Measurements from ENCODE around the gene SYNGR4.
A peak's percentile ranks its signal among the peaks of the same experiment; 100 is the strongest.

The SYNGR4 gene

GRCh38 chr19:48419158-48419920, 55.2 kb downstream of the SYNGR4 start:
- H3K27me3 ChIP-seq (ENCODE audit: insufficient read depth, low read depth, severe bottlenecking) = no peaks in the 10 kb centered on the region
- no peak overlapping the region for H3K4me3 ChIP-seq (ENCODE audit: low read depth, low read length)
- peaks cover 3% of the 10 kb centered on the region; the same call in 1 of the 2 replicates for H3K36me3 ChIP-seq
- no peaks in the 10 kb centered on the region for H3K9me3 ChIP-seq (ENCODE audit: severe bottlenecking)
- TF ChIP-seq, protein P1, sequence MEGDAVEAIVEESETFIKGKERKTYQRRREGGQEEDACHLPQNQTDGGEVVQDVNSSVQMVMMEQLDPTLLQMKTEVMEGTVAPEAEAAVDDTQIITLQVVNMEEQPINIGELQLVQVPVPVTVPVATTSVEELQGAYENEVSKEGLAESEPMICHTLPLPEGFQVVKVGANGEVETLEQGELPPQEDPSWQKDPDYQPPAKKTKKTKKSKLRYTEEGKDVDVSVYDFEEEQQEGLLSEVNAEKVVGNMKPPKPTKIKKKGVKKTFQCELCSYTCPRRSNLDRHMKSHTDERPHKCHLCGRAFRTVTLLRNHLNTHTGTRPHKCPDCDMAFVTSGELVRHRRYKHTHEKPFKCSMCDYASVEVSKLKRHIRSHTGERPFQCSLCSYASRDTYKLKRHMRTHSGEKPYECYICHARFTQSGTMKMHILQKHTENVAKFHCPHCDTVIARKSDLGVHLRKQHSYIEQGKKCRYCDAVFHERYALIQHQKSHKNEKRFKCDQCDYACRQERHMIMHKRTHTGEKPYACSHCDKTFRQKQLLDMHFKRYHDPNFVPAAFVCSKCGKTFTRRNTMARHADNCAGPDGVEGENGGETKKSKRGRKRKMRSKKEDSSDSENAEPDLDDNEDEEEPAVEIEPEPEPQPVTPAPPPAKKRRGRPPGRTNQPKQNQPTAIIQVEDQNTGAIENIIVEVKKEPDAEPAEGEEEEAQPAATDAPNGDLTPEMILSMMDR (IDR thresholded peaks at IDR 0.05; ENCODE audit: low read depth, low read length) = no peak
- no peak overlapping the region for H3K27ac ChIP-seq
- DNase-seq = peak; percentile 60

DNA sequence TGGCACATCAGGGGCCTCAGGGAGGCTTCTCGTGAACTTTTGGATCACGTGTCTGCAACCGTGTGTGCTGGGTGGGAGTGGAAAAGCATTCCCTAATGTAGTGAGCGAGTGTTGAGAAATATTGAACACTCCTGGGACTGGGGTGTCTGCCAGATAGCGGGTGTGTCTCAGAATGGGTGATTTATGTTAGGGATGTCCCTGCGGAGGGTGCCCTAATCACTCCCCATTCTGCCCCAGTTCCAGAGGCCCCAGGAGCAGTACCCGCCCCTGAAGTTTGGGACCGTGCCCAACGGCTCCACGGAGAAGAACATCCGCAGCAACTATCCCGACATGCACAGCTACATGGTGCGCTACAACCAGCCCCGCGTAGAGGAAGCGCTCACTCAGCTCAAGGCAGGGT, 57.4 kb downstream of the SYNGR4 start:
- no peaks in the 10 kb centered on the region for H3K36me3 ChIP-seq
- no peak overlapping the region for H3K27ac ChIP-seq
- DNase-seq = no peak
- no peak overlapping the region for H3K4me3 ChIP-seq (ENCODE audit: low read depth, low read length)
- TF ChIP-seq, protein P1 (IDR thresholded peaks at IDR 0.05; ENCODE audit: low read depth, low read length) = no peak
- H3K27me3 ChIP-seq (ENCODE audit: insufficient read depth, low read depth, severe bottlenecking) = no peaks in the 10 kb centered on the region
- no peaks in the 10 kb centered on the region for H3K9me3 ChIP-seq (ENCODE audit: severe bottlenecking)

GRCh38 chr19:48424694-48425219, 60.6 kb downstream of the SYNGR4 start:
- H3K27ac ChIP-seq = no peak overlapping the region
- TF ChIP-seq, protein P1 (IDR thresholded peaks at IDR 0.05; ENCODE audit: low read depth, low read length) = no peak
- DNase-seq = no peak
- no peaks in the 10 kb centered on the region for H3K9me3 ChIP-seq (ENCODE audit: severe bottlenecking)
- H3K4me3 ChIP-seq (ENCODE audit: low read depth, low read length) = no peak overlapping the region
- H3K27me3 ChIP-seq (ENCODE audit: insufficient read depth, low read depth, severe bottlenecking) = no peaks in the 10 kb centered on the region
- no peaks in the 10 kb centered on the region for H3K36me3 ChIP-seq

Measured in WERI-Rb-1 (cell line).